HEK293T (cell line): ENCODE measurements around the gene DDX47.

Source experiments
- BHLHE40 ChIP-seq: fragments of 450-650 bp; IDR thresholded peaks from 2 replicates; pipeline ENCODE4 v1.6.1; 2016; ENCODE audit warnings: mild to moderate bottlenecking, moderate library complexity, borderline replicate concordance
- CTBP1 ChIP-seq: fragments of 450-650 bp; IDR thresholded peaks from 2 replicates; pipeline ENCODE4 v1.6.1; 2016; ENCODE audit warnings: borderline replicate concordance
- ELF4 ChIP-seq: fragments of 450-650 bp; IDR thresholded peaks from 2 replicates; pipeline ENCODE4 v1.6.1; 2017; ENCODE audit warnings: antibody characterized with exemption
- FOXA1 ChIP-seq: fragments of 450-650 bp; IDR thresholded peaks from 2 replicates; pipeline ENCODE4 v1.6.1; 2016; ENCODE audit warnings: mild to moderate bottlenecking
- FOXK2 ChIP-seq: fragments of 450-650 bp; IDR thresholded peaks from 2 replicates; pipeline ENCODE4 v1.6.1; 2016; ENCODE audit warnings: mild to moderate bottlenecking
- FOXM1 ChIP-seq: fragments of 450-650 bp; IDR thresholded peaks from 2 replicates; pipeline ENCODE4 v1.6.1; 2017; ENCODE audit warnings: mild to moderate bottlenecking, borderline replicate concordance
- L3MBTL2 ChIP-seq: fragments of 450-650 bp; conservative IDR thresholded peaks from 2 replicates; pipeline ENCODE4 v1.6.1; 2016; ENCODE audit warnings: mild to moderate bottlenecking
- NFRKB ChIP-seq: fragments of 450-650 bp; IDR thresholded peaks from 2 replicates; pipeline ENCODE4 v1.6.1; 2016; ENCODE audit warnings: mild to moderate bottlenecking, moderate library complexity
- PKNOX1 ChIP-seq: fragments of 450-650 bp; IDR thresholded peaks from 2 replicates; pipeline ENCODE4 v1.6.1; 2016
- SP1 ChIP-seq: fragments of 450-650 bp; IDR thresholded peaks from 2 replicates; pipeline ENCODE4 v1.6.1; 2017
- SUZ12 ChIP-seq: fragments of 450-650 bp; IDR thresholded peaks from 2 replicates; pipeline ENCODE4 v1.6.1; 2016; ENCODE audit warnings: mild to moderate bottlenecking
- TARDBP ChIP-seq: fragments of 450-650 bp; IDR thresholded peaks from 2 replicates; pipeline ENCODE4 v1.6.1; 2016
- ZNF384 ChIP-seq: fragments of 450-650 bp; IDR thresholded peaks from 2 replicates; pipeline ENCODE4 v1.6.1; 2016

GRCh38 chr12:12796171-12796570, 17.0 kb upstream of the DDX47 start:
- no peak for TF ChIP-seq ZNF384
- no peak for TF ChIP-seq TARDBP
- no peak for TF ChIP-seq L3MBTL2
- TF ChIP-seq FOXA1, result no peak
- TF ChIP-seq CTBP1, result no peak
- TF ChIP-seq SUZ12, result no peak
- no peak for TF ChIP-seq ELF4
- TF ChIP-seq BHLHE40, result no peak
- no peak for TF ChIP-seq FOXM1
- TF ChIP-seq FOXK2, result no peak
- no peak for TF ChIP-seq SP1
- no peak for TF ChIP-seq NFRKB
- no peak for TF ChIP-seq PKNOX1
